ENCODE measurements around the gene PHF12. TPM values are rescaled to one million over a fixed set of nuclear protein-coding genes. Genes with fewer than 3 reads are reported as not detected.

PHF12 gene
- total and polyA plus RNA-seq, 2 of the 8 experiments (the other 6 are each of a cell fraction or from before 2014, with no cell fraction given), result 38.8 to 65.7 TPM

GRCh38 chr17:28912281-28912937, 38.9 kb downstream of the PHF12 start:
- no peak overlapping the region for H3K27ac ChIP-seq (ENCODE audit: low read depth, low read length)
- CTCF ChIA-PET (ENCODE audit: partially characterized antibody), result interaction anchor here (0.6 to 9.6 kb wide), 28 partner anchors 10 to 205 kb away, joined by 3 to 123 read pairs (median 4); partner anchors contain the start of genes DHRS13 and FLOT2
- no peak overlapping the region for H3K4me3 ChIP-seq (ENCODE audit: extremely low read depth in 1 of 4, insufficient read depth in 2 of 4, low read depth in 3 of 4, low read length in 4 of 4)
- H4K8ac ChIP-seq (ENCODE audit: extremely low read depth, insufficient read depth, low read length), result peak overlapping the region; percentile 59; the same call in 1 of the 2 replicates
- H3K4ac ChIP-seq (replicated peaks; ENCODE audit: insufficient read length, low read depth, low read length), result no peak overlapping the region
- no peak overlapping the region for H2BK12ac ChIP-seq (ENCODE audit: low read depth, low read length)
- peaks cover 0 to 6% (median 0%) of the 10 kb centered on the region in 4 experiments; a peak in 5 of 7 replicates for H3K4me1 ChIP-seq (replicated peaks in 1 of 4; ENCODE audit: control insufficient read depth in 3 of 4, insufficient read depth in 4 of 4, low read length in 3 of 4)
- no peak overlapping the region for H4K5ac ChIP-seq (ENCODE audit: insufficient read length, low read depth, low read length)
- H3K14ac ChIP-seq (ENCODE audit: insufficient read length), result no peak overlapping the region
- H3K18ac ChIP-seq (ENCODE audit: extremely low read depth, low read length), result no peak overlapping the region
- no peak overlapping the region for H3K9ac ChIP-seq (replicated peaks in 1 of 4; ENCODE audit: extremely low read depth in 1 of 4, low read depth in 3 of 4, low read length in 3 of 4)
- H3K79me1 ChIP-seq (ENCODE audit: low read depth, low read length), result peaks cover 3% of the 10 kb centered on the region; the same call in 1 of the 2 replicates
- peaks cover 4 to 24% of the 10 kb centered on the region in 2 experiments for H4K20me1 ChIP-seq (replicated peaks in 1 of 2; ENCODE audit: control insufficient read depth in 1 of 2, insufficient read depth in 2 of 2, low read length in 2 of 2)
- no peaks in the 10 kb centered on the region for H3K27me3 ChIP-seq (replicated peaks in 1 of 4; ENCODE audit: control insufficient read depth in 3 of 4, extremely low read depth in 1 of 4, insufficient read depth in 3 of 4, low read length in 3 of 4)
- POLR2A ChIA-PET (ENCODE audit: partially characterized antibody), result interaction anchor here (0.6 to 4.1 kb wide), 12 partner anchors 9 to 188 kb away, joined by 3 to 29 read pairs (median 4); partner anchors contain the start of genes DHRS13 and FLOT2
- H3K9me3 ChIP-seq (ENCODE audit: insufficient read depth in 2 of 2, low read depth in 1 of 2, low read length in 1 of 2), result no peaks in the 10 kb centered on the region
- TF ChIP-seq, protein P1, sequence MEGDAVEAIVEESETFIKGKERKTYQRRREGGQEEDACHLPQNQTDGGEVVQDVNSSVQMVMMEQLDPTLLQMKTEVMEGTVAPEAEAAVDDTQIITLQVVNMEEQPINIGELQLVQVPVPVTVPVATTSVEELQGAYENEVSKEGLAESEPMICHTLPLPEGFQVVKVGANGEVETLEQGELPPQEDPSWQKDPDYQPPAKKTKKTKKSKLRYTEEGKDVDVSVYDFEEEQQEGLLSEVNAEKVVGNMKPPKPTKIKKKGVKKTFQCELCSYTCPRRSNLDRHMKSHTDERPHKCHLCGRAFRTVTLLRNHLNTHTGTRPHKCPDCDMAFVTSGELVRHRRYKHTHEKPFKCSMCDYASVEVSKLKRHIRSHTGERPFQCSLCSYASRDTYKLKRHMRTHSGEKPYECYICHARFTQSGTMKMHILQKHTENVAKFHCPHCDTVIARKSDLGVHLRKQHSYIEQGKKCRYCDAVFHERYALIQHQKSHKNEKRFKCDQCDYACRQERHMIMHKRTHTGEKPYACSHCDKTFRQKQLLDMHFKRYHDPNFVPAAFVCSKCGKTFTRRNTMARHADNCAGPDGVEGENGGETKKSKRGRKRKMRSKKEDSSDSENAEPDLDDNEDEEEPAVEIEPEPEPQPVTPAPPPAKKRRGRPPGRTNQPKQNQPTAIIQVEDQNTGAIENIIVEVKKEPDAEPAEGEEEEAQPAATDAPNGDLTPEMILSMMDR (IDR thresholded peaks at IDR 0.05; ENCODE audit: control extremely low read depth in 1 of 3, insufficient read depth in 1 of 3, low read depth in 1 of 3, low read length in 3 of 3), result peak; percentile 49 to 71 (median 70)
- TF ChIP-seq GTF2F1 (IDR thresholded peaks at IDR 0.05; ENCODE audit: borderline replicate concordance, low read depth, low read length), result no peak
- no peak for TF ChIP-seq MAFK (IDR thresholded peaks at IDR 0.05; ENCODE audit: low read depth, low read length)
- TF ChIP-seq RAD21 (IDR thresholded peaks at IDR 0.05 in 1 of 2, conservative IDR thresholded peaks at IDR 0.05 in 1 of 2; ENCODE audit: low read depth in 2 of 2, low read length in 2 of 2), result peak; percentile 19 to 44; a peak in 1 of 4 replicates
- TF ChIP-seq HDAC2 (IDR thresholded peaks at IDR 0.05; ENCODE audit: borderline replicate concordance in 1 of 2, low read depth in 2 of 2, low read length in 2 of 2), result no peak
- no peak for TF ChIP-seq SP1 (IDR thresholded peaks at IDR 0.05; ENCODE audit: low read depth, low read length)
- H3K36me3 ChIP-seq (ENCODE audit: control insufficient read depth in 2 of 4, insufficient read depth in 4 of 4, low read length in 3 of 4), result peaks cover 65 to 92% (median 90%) of the 10 kb centered on the region in 4 experiments
- H2BK120ac ChIP-seq (replicated peaks; ENCODE audit: low read depth, low read length), result no peak overlapping the region
- 0 out of 4 replicates have a peak, but pooled peaks cover 0 to 2% of the 10 kb centered on the region in 2 experiments for H3K79me2 ChIP-seq (ENCODE audit: control insufficient read depth in 1 of 2, insufficient read depth in 2 of 2, low read length in 2 of 2)
- no peak overlapping the region for H2BK5ac ChIP-seq (ENCODE audit: low read depth, low read length)
- no peak overlapping the region for H2AK5ac ChIP-seq (ENCODE audit: low read depth, low read length)
- no peak overlapping the region for H3K4me2 ChIP-seq (ENCODE audit: insufficient read depth in 1 of 2, low read depth in 2 of 2, low read length in 2 of 2)
- 90% methylated on average over 20 of the region's 20 CpGs; no CpG with 5 or more reads in 1 of the 2 experiments for WGBS, 2 experiments (ENCODE audit: extremely low coverage in 1 of 2, insufficient coverage in 1 of 2, insufficient read length in 1 of 2, insufficient replicate concordance in 2 of 2, low coverage in 1 of 2, low lambda C conversion rate in 2 of 2, missing lambda C conversion rate in 1 of 2)
- DNase-seq (ENCODE audit: low read depth in 1 of 2, low spot score in 2 of 2), result peak in 1 of 2 experiments; percentile 67
- no peak for FAIRE-seq
- H2BK20ac ChIP-seq (ENCODE audit: low read length), result no peak overlapping the region
- no peaks in the 10 kb centered on the region for H3K23me2 ChIP-seq (ENCODE audit: low read depth, low read length)
- H2AFZ ChIP-seq (ENCODE audit: low read length), result no peak overlapping the region
- no peak overlapping the region for H3K56ac ChIP-seq (replicated peaks; ENCODE audit: insufficient read length, low read depth, low read length)
- no peak overlapping the region for H4K91ac ChIP-seq (replicated peaks; ENCODE audit: insufficient read length, low read length)
- no peak overlapping the region for H3K23ac ChIP-seq (ENCODE audit: insufficient read length)
- no peak overlapping the region for H2BK15ac ChIP-seq (ENCODE audit: low read length)
